Astrocyte of the spinal cord (primary cell): ENCODE results near the gene LRRC7.
"Not testable (repeated sequence)": the region's sequence is repeated elsewhere in the genome, so short reads cannot be mapped to it uniquely, and the experiment has no call there.

Source experiments
- DNase-seq: peaks from one replicate; pipeline ENCODE4 v3.0.0; 2011; ENCODE audit warnings: low read depth, low spot score
- H3K4me3 ChIP-seq: 2 replicates; pipeline ENCODE4 v1.5.1; 2011; ENCODE audit warnings: low read depth, mild to moderate bottlenecking, low read length, moderate library complexity
- CTCF ChIP-seq: IDR thresholded peaks from 2 replicates; pipeline ENCODE4 v1.5.1; 2012; ENCODE audit warnings: low read depth, mild to moderate bottlenecking, low read length, inconsistent platforms
- in situ Hi-C: cut with HindIII; loops from 2 replicates; pipeline ENCODE4 v1.10.0; 2017; ENCODE audit warnings: low sequenced_read_pairs

Gene LRRC7

GRCh38 chr1:69946935-69947334 is 379.2 kb downstream of the LRRC7 start:
- TF ChIP-seq CTCF = no peak
- DNase-seq = no peak
- no peak overlapping the region for H3K4me3 ChIP-seq
- in situ Hi-C loops = no loop called here

DNA sequence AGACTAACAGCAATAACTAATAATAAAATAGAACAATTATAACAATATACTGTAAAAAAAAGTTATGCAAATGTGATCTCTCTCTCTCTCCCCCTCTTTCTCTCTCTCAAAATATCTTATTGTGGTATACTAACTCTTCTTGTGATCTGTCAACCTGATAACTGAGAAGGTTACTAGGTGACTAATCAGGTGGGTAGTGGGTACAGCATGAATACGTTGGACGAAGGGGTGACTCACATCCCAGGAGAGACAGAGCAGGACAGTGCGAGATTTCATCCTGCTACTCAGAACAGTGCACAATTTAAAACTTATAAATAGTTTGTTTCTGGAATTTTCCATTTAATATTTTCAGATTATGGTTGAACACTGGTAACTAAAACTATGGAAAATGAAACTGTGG is 380.1 kb downstream of the LRRC7 start:
- H3K4me3 ChIP-seq = no peak overlapping the region
- in situ Hi-C loops = no loop called here
- DNase-seq = peak; percentile 8
- TF ChIP-seq CTCF = no peak

GRCh38 chr1:69952676-69953075 is 385.0 kb downstream of the LRRC7 start:
- H3K4me3 ChIP-seq = no peak overlapping the region
- TF ChIP-seq CTCF = no peak
- in situ Hi-C loops = no loop called here
- no peak for DNase-seq

GRCh38 chr1:69962452-69962851 is 394.7 kb downstream of the LRRC7 start:
- in situ Hi-C loops, DNase-seq, H3K4me3 ChIP-seq: not testable (repeated sequence)

DNA sequence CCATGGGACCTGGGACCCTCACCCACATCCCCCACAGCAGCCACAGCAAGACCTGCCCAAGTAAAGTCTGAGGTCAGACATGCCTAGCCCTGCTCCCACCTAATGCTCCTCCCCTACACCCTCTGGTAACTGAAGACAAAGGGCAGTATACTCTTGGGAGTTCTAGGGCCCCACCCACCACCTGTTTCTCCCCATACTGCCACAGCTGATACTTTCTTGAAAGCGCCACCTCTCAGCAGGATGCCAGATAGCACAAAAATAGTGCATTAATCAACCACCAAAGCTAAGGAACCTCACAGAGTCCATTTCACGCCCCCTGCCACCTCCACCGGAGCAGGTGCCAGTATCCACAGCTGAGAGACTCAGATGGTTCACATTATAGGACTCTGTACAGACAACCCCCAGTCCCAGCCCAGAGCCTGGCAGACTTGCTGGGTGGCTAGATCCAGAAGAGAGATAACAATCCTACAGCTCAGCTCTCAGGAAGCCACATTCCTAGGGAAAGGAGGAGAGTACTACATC is 399.6 kb downstream of the LRRC7 start:
- no peak overlapping the region for H3K4me3 ChIP-seq
- no peak for TF ChIP-seq CTCF
- in situ Hi-C loops = no loop called here

GRCh38 chr1:69976896-69977295 is 409.2 kb downstream of the LRRC7 start:
- in situ Hi-C loops = no loop called here
- H3K4me3 ChIP-seq = no peak overlapping the region
- peak; percentile 13 for DNase-seq
- no peak for TF ChIP-seq CTCF

More for the DNA sequence above, 399.6 kb downstream of the LRRC7 start:
- DNase-seq = no peak

DNA sequence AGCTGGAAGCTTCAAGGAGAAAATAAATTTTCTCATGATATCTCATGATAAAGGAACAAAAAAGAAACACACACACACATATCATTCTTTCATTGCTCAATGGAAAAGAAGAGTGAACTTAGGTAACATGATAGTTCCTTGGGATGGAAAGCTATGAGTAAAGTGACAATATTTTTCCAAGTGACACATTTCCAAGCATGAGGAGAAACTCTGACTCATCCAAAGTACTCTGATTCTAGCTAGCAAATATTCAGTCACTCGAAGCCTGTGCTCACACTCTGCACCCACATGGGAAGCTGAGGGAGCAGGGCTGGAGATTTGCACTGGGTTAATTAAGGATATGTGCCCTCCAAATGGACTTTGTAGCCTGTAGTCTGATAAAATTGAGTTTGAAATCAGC is 415.3 kb downstream of the LRRC7 start:
- peak; percentile 64 for DNase-seq
- no peak for TF ChIP-seq CTCF
- in situ Hi-C loops = no loop called here
- H3K4me3 ChIP-seq = no peak overlapping the region
